Measurements from ENCODE around the gene CACNA2D3.

- TF ChIP-seq CTCF (IDR thresholded peaks at IDR 0.05) (no peak), ZFX (IDR thresholded peaks at IDR 0.05; ENCODE audit: borderline replicate concordance) (no peak)
Measured at GRCh38 chr3:54717506-54717905, 595.2 kb downstream of the CACNA2D3 start.
